Measurements from ENCODE around the gene SORBS1. TPM values are rescaled to one million over a fixed set of nuclear protein-coding genes. Genes with fewer than 3 reads are reported as not detected.
A peak's percentile ranks its signal among the peaks of the same experiment; 100 is the strongest.

SORBS1 gene
- total RNA-seq, 1 experiment from 2014 or later, result 39.9 TPM

- TF ChIP-seq NFE2L1 (CRISPR knock-in tag; IDR thresholded peaks at IDR 0.05), result no peak
- TF ChIP-seq FOXP4 (CRISPR knock-in tag; IDR thresholded peaks at IDR 0.05), result peak; percentile 26; the same call in 1 of the 2 replicates
- no peak for TF ChIP-seq NR3C1 (CRISPR knock-in tag; conservative IDR thresholded peaks at IDR 0.05; ENCODE audit: low read depth)
- no peak for TF ChIP-seq TEAD4 (CRISPR knock-in tag; IDR thresholded peaks at IDR 0.05)
- TF ChIP-seq, protein P1, sequence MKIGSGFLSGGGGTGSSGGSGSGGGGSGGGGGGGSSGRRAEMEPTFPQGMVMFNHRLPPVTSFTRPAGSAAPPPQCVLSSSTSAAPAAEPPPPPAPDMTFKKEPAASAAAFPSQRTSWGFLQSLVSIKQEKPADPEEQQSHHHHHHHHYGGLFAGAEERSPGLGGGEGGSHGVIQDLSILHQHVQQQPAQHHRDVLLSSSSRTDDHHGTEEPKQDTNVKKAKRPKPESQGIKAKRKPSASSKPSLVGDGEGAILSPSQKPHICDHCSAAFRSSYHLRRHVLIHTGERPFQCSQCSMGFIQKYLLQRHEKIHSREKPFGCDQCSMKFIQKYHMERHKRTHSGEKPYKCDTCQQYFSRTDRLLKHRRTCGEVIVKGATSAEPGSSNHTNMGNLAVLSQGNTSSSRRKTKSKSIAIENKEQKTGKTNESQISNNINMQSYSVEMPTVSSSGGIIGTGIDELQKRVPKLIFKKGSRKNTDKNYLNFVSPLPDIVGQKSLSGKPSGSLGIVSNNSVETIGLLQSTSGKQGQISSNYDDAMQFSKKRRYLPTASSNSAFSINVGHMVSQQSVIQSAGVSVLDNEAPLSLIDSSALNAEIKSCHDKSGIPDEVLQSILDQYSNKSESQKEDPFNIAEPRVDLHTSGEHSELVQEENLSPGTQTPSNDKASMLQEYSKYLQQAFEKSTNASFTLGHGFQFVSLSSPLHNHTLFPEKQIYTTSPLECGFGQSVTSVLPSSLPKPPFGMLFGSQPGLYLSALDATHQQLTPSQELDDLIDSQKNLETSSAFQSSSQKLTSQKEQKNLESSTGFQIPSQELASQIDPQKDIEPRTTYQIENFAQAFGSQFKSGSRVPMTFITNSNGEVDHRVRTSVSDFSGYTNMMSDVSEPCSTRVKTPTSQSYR (CRISPR knock-in tag; IDR thresholded peaks at IDR 0.05), result no peak
- TF ChIP-seq ZNF232 (CRISPR knock-in tag; IDR thresholded peaks at IDR 0.05), result no peak
- TF ChIP-seq, protein P2, sequence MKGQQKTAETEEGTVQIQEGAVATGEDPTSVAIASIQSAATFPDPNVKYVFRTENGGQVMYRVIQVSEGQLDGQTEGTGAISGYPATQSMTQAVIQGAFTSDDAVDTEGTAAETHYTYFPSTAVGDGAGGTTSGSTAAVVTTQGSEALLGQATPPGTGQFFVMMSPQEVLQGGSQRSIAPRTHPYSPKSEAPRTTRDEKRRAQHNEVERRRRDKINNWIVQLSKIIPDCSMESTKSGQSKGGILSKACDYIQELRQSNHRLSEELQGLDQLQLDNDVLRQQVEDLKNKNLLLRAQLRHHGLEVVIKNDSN (CRISPR knock-in tag; IDR thresholded peaks at IDR 0.05), result no peak
- 0 out of 2 replicates have a peak, but pooled peaks have one; percentile 37 for TF ChIP-seq GABPB1 (CRISPR knock-in tag; IDR thresholded peaks at IDR 0.05)
- no peak for TF ChIP-seq GRHL2 (CRISPR knock-in tag; IDR thresholded peaks at IDR 0.05; ENCODE audit: insufficient replicate concordance, severe bottlenecking)
- TF ChIP-seq, protein P3, sequence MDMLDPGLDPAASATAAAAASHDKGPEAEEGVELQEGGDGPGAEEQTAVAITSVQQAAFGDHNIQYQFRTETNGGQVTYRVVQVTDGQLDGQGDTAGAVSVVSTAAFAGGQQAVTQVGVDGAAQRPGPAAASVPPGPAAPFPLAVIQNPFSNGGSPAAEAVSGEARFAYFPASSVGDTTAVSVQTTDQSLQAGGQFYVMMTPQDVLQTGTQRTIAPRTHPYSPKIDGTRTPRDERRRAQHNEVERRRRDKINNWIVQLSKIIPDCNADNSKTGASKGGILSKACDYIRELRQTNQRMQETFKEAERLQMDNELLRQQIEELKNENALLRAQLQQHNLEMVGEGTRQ (CRISPR knock-in tag; IDR thresholded peaks at IDR 0.05), result no peak
- TF ChIP-seq ZNF263 (CRISPR knock-in tag; IDR thresholded peaks at IDR 0.05; ENCODE audit: low read depth), result no peak
- TF ChIP-seq E2F1 (CRISPR knock-in tag; IDR thresholded peaks at IDR 0.05), result no peak
- TF ChIP-seq ZMAT4 (CRISPR knock-in tag; IDR thresholded peaks at IDR 0.05), result no peak
- TF ChIP-seq FOXP1 (CRISPR knock-in tag; IDR thresholded peaks at IDR 0.05; ENCODE audit: borderline replicate concordance), result no peak
- TF ChIP-seq SMAD3 (CRISPR knock-in tag; IDR thresholded peaks at IDR 0.05; ENCODE audit: borderline replicate concordance), result no peak
- TF ChIP-seq SP1 (CRISPR knock-in tag; conservative IDR thresholded peaks at IDR 0.05), result peak; percentile 81
- TF ChIP-seq ZNF138 (CRISPR knock-in tag; conservative IDR thresholded peaks at IDR 0.05), result no peak
- TF ChIP-seq, protein P4, sequence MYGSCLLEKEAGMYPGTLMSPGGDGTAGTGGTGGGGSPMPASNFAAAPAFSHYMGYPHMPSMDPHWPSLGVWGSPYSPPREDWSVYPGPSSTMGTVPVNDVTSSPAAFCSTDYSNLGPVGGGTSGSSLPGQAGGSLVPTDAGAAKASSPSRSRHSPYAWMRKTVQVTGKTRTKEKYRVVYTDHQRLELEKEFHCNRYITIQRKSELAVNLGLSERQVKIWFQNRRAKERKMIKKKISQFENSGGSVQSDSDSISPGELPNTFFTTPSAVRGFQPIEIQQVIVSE (CRISPR knock-in tag; IDR thresholded peaks at IDR 0.05; ENCODE audit: borderline replicate concordance), result no peak
- no peak for TF ChIP-seq ELF4 (CRISPR knock-in tag; IDR thresholded peaks at IDR 0.05; ENCODE audit: low read depth)
- no peak for TF ChIP-seq MXD4 (CRISPR knock-in tag; IDR thresholded peaks at IDR 0.05; ENCODE audit: borderline replicate concordance)
- TF ChIP-seq, protein P5, sequence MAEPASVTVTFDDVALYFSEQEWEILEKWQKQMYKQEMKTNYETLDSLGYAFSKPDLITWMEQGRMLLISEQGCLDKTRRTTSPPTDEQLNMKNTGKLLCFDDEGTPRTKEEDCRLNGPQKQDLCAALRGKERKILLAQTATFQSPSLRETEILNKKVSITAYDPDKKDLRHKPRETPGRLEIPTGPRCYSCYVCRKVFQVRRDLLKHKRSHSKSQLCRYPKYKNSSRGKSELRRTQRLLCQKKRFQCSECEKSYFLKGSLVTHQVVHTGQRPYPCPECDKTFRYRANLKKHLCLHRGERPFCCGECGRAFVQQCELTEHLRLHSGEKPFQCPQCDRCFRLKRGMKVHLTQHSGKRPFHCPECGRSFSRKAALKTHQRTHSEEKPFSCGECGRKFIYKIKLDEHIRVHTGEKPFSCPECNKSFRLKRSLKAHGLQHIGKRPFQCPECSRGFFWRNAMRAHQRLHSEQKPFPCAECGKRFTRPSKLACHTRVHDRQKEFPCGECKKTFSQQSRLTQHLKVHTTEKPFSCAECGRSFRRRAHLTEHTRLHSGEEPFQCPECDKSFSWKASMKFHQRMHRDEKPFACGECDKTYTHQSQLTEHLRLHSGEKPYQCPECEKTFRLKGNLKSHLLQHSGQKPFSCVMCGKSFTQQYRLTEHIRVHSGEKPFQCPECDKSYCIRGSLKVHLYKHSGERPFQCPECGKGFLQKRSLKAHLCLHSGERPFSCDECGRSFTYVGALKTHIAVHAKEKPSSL (CRISPR knock-in tag; conservative IDR thresholded peaks at IDR 0.05), result no peak
- no peak for TF ChIP-seq TEAD1 (CRISPR knock-in tag; IDR thresholded peaks at IDR 0.05)
- TF ChIP-seq ZNF532 (CRISPR knock-in tag; IDR thresholded peaks at IDR 0.05; ENCODE audit: borderline replicate concordance), result no peak
Observed at GRCh38 chr10:95561177-95561863, at the start of gene SORBS1 (continued).

Data from WTC11 (cell line).